A673 (cell line): ENCODE results near the gene CHRDL1. TPM values are rescaled to one million over a fixed set of nuclear protein-coding genes. Genes with fewer than 3 reads are reported as not detected.

Experiments used
- BruUV-seq: library from RNA; stranded (reverse); fragments of 400-500 nt; replicated peaks from 2 replicates; lab custom pipeline; 2021; lab: Mats Ljungman, UMichigan
- CTCF ChIA-PET: fragments of 300-600 bp; sonication (Branson Sonifier 250); formaldehyde crosslinking; loops from one replicate; lab custom pipeline; 2022; ENCODE audit warnings: antibody characterized with exemption; lab: Charles Lee
- POLR2A ChIA-PET: fragments of 300-600 bp; sonication (Branson Sonifier 250); formaldehyde crosslinking; loops from one replicate; lab custom pipeline; 2022; ENCODE audit warnings: antibody characterized with exemption; ENCODE audit not compliant: low non-redundant PET; lab: Charles Lee
- DNase-seq: peaks from one replicate; pipeline ENCODE4 v3.0.0-alpha.2; 2015; ENCODE audit warnings: low spot score
- H3K27ac ChIP-seq: fragments of 200-600 bp; sonication (generic); 2 replicates; pipeline ENCODE4 v1.5.1; 2016; ENCODE audit warnings: mixed run types, low read depth, mild to moderate bottlenecking, mixed read lengths, antibody characterized with exemption, low read length; ENCODE audit not compliant: poor library complexity, severe bottlenecking
- H3K27me3 ChIP-seq: fragments of 200-600 bp; sonication (generic); replicated peaks from 2 replicates; pipeline ENCODE4 v1.6.1; 2017; ENCODE audit warnings: mixed run types, low read depth, mild to moderate bottlenecking, mixed read lengths, antibody characterized with exemption, low read length; ENCODE audit not compliant: insufficient read depth, poor library complexity
- H3K36me3 ChIP-seq: fragments of 200-600 bp; sonication (generic); 2 replicates; pipeline ENCODE4 v1.6.1; 2016; ENCODE audit warnings: mixed run types, mild to moderate bottlenecking, mixed read lengths, antibody characterized with exemption, low read length; ENCODE audit not compliant: insufficient read depth, poor library complexity, severe bottlenecking
- H3K4me1 ChIP-seq: fragments of 200-600 bp; sonication (generic); 2 replicates; pipeline ENCODE4 v1.6.1; 2017; ENCODE audit warnings: mixed run types, mild to moderate bottlenecking, mixed read lengths, antibody characterized with exemption, low read length; ENCODE audit not compliant: insufficient read depth, poor library complexity, severe bottlenecking
- H3K4me3 ChIP-seq: fragments of 200-600 bp; sonication (generic); 2 replicates; pipeline ENCODE4 v1.5.1; 2016; ENCODE audit warnings: low read depth, mixed run types, mild to moderate bottlenecking, mixed read lengths, low read length; ENCODE audit not compliant: poor library complexity, severe bottlenecking
- H3K9me3 ChIP-seq: fragments of 200-600 bp; sonication (generic); 2 replicates; pipeline ENCODE4 v1.6.1; 2016; ENCODE audit warnings: mixed run types, low read depth, mild to moderate bottlenecking, mixed read lengths, antibody characterized with exemption, low read length; ENCODE audit not compliant: poor library complexity, severe bottlenecking
- EZH2 ChIP-seq: fragments of 200-600 bp; sonication (generic); IDR thresholded peaks from 2 replicates; pipeline ENCODE4 v1.6.1; 2017; ENCODE audit warnings: borderline replicate concordance, low read depth, mild to moderate bottlenecking, mixed read lengths, antibody characterized with exemption, low read length; ENCODE audit not compliant: poor library complexity, severe bottlenecking
- intact Hi-C: fragments of 100-400 bp; cut with micrococcal nuclease; formaldehyde crosslinking; loops from one replicate; pipeline ENCODE4 v1.10.0; 2022; ENCODE audit not compliant: unreplicated experiment
- total RNA-seq: library from RNA; stranded (reverse); gene quantifications from 2 replicates; pipeline ENCODE4 v1.2.3, GENCODE V29; 2021
- TF ChIP-seq, protein P1 (sequence below): fragments of 300-800, 200-600 bp; sonication (generic); conservative IDR thresholded peaks from 2 replicates; pipeline ENCODE4 v1.5.1; 2017; ENCODE audit warnings: low read depth, mild to moderate bottlenecking, antibody characterized with exemption, low read length, moderate library complexity, mixed read lengths

Gene CHRDL1
- total RNA-seq, 1 experiment from 2014 or later: 0.41 TPM

DNA sequence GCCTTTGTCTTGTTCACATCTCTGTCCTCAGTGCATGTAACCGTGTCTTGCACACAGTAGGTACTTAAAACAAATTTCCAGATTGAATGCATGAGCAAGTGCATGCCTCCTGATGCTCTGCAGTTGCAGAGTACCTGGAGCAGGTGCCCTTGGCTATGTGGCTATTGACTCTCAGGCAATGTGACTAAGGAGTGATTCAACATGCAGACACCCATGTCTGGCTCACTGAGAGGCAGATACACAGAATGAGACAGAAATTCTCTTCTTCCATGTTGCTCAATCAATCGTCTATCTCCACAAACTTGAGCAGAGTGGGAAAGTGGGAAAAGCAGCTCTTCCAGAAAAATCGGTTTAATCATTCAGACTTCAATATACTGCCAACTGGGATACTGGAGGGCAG is 111.0 kb downstream of the CHRDL1 start:
- TF ChIP-seq EZH2: no peak
- TF ChIP-seq, protein P1, sequence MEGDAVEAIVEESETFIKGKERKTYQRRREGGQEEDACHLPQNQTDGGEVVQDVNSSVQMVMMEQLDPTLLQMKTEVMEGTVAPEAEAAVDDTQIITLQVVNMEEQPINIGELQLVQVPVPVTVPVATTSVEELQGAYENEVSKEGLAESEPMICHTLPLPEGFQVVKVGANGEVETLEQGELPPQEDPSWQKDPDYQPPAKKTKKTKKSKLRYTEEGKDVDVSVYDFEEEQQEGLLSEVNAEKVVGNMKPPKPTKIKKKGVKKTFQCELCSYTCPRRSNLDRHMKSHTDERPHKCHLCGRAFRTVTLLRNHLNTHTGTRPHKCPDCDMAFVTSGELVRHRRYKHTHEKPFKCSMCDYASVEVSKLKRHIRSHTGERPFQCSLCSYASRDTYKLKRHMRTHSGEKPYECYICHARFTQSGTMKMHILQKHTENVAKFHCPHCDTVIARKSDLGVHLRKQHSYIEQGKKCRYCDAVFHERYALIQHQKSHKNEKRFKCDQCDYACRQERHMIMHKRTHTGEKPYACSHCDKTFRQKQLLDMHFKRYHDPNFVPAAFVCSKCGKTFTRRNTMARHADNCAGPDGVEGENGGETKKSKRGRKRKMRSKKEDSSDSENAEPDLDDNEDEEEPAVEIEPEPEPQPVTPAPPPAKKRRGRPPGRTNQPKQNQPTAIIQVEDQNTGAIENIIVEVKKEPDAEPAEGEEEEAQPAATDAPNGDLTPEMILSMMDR: no peak
- no peaks in the 10 kb centered on the region for H3K36me3 ChIP-seq
- no peaks in the 10 kb centered on the region for H3K27me3 ChIP-seq
- no peak overlapping the region for H3K4me3 ChIP-seq
- intact Hi-C loops: no loop called here
- H3K4me1 ChIP-seq: no peaks in the 10 kb centered on the region
- no peak overlapping the region for H3K27ac ChIP-seq
- ChIA-PET CTCF (no interaction called here), POLR2A (no interaction called here)
- DNase-seq: no peak
- BruUV-seq: no TSS peak
- H3K9me3 ChIP-seq: no peaks in the 10 kb centered on the region

DNA sequence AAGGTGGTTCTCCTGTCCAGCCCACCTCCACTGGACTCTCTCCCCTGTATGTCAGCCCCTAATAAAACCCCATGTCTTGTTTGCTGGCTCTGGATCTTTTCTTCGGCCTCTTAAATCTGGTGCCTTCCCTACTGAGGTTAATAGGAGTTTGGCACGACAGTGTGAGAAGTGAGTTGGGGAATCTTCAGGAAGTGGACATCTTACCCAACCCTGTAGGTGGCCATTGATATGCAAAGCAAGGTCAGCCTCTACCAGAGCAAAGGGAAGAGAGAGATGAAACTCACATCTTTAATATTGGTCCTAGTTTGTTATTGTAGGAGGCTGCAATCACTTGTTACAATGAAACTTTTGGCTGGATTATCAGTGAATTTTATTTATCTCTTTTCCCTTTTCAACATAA is 111.7 kb downstream of the CHRDL1 start:
- ChIA-PET POLR2A (no interaction called here), CTCF (no interaction called here)
- Histone ChIP-seq H3K4me1 (no peaks in the 10 kb centered on the region), H3K4me3 (no peak overlapping the region), H3K27ac (no peak overlapping the region), H3K36me3 (no peaks in the 10 kb centered on the region), H3K9me3 (no peaks in the 10 kb centered on the region), H3K27me3 (no peaks in the 10 kb centered on the region)
- TF ChIP-seq, protein P1: no peak
- no peak for TF ChIP-seq EZH2
- DNase-seq: no peak
- intact Hi-C loops: no loop called here
- no TSS peak for BruUV-seq

DNA sequence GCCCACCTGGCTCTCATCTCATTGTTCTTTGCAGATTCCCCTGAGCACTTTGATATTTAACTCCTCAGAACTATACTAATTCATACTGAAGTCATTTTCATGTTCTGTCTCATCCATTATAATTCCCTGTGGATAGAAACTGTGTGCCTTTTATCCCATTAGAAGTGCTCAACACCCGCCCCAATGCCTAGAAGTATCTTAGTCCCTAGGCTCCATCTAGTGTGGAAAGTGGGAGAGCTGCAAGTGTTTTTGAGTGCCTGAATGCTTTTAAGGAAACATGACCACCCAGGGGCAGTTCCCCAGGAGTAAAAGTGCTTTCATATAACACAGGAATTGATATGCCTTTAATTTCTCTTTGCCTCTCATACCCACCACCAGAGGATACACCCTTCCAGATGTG is 117.0 kb downstream of the CHRDL1 start:
- H3K36me3 ChIP-seq: no peaks in the 10 kb centered on the region
- ChIA-PET CTCF (interaction anchor here (0.6 kb wide), 1 partner anchor 215 kb away, joined by 8 read pairs; no protein-coding TSS in a partner anchor), POLR2A (no interaction called here)
- no peaks in the 10 kb centered on the region for H3K4me1 ChIP-seq
- BruUV-seq: no TSS peak
- no peak for TF ChIP-seq EZH2
- TF ChIP-seq, protein P1: peak; percentile 45
- no peak overlapping the region for H3K4me3 ChIP-seq
- intact Hi-C loops: no loop called here
- no peaks in the 10 kb centered on the region for H3K27me3 ChIP-seq
- DNase-seq: peak; percentile 51
- no peak overlapping the region for H3K27ac ChIP-seq
- no peaks in the 10 kb centered on the region for H3K9me3 ChIP-seq
